Renal cortical epithelial cell (primary cell): Measurements from ENCODE around the gene OTOP2. TPM values are rescaled to one million over a fixed set of nuclear protein-coding genes. Genes with fewer than 3 reads are reported as not detected.
"Not testable (repeated sequence)": the region's sequence is repeated elsewhere in the genome, so short reads cannot be mapped to it uniquely, and the experiment has no call there.

Experiments
- DNase-seq: peaks from one replicate; pipeline ENCODE4 v3.0.0-alpha.2; 2011; ENCODE audit warnings: low read depth
- total RNA-seq: library from RNA; depleted of rRNA; stranded (reverse); fragments of >200 nt; gene quantifications from 2 replicates; pipeline ENCODE4 v1.2.3, GENCODE V29; 2014

Gene OTOP2
- total RNA-seq, 1 donor from 2014 or later = not detected

DNA sequence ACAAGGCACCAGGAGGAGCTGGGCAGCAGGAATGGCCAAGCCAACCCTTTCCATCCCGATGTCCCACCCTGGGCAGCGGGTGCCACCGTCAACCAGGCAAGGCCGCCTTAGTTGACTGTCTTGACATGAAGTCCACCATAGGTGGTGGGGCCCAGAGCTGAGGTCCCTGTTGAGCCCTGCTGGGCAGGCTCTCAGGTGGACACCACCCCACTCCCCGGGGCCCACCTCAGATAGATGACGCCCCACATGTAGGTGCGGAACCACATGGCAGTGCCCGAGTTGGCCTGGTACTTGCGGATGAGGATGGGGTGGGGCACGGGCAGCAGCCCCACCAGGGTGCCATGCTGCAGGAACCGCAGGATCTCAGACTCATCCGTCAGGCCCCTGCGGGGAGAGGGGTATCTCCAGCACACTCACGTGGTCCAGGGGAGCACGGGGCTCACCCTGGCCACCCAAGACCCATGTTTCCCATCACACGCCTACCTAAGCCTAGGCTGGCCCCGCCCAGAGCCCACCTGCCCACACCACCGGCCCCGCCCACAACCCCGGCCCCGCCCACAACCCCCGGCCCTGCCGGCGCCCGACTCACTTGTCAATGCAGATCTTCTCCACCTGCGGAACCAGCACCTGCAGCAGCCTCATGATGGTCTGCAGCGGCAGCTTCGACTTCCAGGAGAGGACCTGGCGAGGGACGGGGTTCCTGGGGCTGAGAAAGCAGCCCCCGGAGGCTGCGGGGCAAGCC, 27.8 kb downstream of the OTOP2 start:
- no peak for DNase-seq

GRCh38 chr17:74952431-74953133, 28.5 kb downstream of the OTOP2 start:
- DNase-seq = no peak

- DNase-seq = no peak
These were observed 29.1 kb downstream of the OTOP2 start for GRCh38 chr17:74953134-74953687.

DNA sequence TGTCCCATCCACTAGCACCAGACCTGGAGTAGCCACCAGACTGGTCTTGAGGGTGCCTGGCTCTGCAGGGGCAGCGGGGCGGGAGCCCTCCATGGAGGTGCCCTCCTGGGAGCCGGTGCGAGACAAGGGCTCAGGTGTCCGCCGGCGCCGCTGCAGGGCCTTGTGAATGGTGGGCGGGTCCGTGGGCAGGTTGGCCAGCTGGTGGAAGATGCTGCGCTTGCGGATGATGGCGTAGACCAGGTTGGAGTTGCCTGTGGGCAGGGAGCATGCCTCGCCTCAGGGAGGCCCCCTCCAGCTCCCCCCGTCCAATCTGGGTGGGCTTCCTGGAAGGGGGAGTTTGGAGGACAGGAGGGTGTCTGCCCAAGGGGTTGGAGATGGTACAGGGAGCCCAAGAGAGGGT, 30.0 kb downstream of the OTOP2 start:
- no peak for DNase-seq

GRCh38 chr17:74954665-74955421, 30.8 kb downstream of the OTOP2 start:
- DNase-seq = no peak

DNA sequence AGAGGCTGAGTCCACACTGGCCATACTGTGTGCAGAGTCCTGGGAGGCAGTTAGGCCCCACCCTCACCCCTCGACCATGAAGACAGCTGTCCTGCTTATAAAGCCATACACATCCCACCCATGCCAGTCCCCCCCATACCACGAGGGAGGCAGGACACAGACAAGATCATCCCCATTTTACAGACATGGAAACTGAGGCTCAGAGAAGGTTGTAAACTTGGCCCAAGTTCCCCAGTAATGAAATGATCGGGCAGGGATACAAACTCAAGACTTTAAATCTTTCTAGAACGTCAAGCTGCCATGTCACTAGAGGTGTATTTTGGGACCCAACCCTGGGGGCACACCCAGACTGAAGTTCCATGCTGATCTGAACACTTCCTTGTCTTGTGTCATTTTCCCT, 32.0 kb downstream of the OTOP2 start:
- DNase-seq = no peak

DNA sequence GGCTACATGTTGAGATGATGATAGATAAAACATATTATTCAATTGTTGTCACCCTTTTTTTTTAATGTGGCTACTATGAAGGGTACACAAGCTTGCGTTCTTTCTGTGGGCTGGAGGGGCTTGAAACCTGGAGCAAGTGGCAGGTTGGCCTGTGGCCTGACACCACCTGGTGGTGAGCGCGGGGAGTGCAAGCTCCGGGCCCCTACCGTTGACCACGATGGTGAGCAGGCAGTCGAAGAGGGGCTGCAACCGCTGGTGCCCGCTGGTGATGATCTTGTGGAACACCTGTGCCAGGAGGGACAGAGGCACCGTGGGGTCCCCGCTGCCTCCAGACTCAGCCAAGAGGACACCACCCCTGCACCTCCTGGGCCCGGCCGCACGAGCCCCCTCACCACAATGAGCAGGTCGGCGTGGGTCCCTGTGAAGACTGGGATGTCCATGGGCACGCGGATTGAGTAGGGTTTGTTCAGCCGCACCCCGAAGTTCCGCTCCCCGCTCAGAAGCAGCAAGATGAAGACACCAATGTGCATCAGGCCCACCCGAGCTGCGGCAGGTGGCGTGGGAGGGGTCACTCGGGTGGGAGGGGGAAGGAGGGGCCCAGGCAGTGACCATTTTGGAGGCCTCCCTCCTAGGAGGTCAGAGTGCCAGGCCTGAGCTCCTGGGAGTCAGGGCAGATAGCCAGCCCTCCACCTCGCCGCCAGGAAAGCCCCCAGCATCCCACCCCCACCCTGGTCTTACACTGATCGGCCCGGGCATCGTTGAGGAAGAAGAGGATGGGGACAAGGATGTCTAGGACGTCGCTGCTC, 34.1 kb downstream of the OTOP2 start:
- peak; percentile 8 for DNase-seq

DNA sequence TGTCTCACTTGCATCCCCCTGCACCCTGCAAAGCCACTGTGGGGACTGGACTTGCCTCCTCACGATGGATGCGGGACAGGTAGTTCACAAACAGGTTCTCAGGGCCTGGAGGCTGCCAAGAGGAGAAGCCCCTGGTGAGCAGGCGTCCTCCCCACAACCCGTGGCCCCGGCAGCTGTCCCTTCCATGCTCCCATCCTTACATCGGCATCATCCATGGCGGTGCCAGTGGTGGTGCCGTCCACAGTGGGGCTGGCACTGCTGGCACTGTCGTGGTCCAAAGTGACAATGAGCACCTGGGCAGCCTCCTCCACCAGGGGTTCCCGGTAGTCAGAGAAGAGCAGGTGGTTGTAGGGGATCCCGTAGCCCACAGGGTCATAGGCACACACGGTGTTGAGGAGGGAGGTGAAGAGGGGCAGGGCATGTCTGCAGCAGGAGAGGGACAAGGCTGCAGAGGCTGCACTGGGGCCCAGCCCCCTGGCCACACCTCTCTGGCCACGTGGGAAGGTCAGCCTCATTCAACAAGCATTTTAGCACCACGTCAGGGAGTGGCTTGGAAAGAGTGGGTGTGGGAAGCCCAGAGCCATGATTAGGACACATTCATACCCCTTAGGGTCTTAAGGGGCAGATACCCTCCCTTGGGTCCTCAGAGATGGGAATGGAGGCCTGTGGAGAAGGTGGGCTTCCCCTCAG, 35.9 kb downstream of the OTOP2 start:
- DNase-seq = peak; percentile 8

DNA sequence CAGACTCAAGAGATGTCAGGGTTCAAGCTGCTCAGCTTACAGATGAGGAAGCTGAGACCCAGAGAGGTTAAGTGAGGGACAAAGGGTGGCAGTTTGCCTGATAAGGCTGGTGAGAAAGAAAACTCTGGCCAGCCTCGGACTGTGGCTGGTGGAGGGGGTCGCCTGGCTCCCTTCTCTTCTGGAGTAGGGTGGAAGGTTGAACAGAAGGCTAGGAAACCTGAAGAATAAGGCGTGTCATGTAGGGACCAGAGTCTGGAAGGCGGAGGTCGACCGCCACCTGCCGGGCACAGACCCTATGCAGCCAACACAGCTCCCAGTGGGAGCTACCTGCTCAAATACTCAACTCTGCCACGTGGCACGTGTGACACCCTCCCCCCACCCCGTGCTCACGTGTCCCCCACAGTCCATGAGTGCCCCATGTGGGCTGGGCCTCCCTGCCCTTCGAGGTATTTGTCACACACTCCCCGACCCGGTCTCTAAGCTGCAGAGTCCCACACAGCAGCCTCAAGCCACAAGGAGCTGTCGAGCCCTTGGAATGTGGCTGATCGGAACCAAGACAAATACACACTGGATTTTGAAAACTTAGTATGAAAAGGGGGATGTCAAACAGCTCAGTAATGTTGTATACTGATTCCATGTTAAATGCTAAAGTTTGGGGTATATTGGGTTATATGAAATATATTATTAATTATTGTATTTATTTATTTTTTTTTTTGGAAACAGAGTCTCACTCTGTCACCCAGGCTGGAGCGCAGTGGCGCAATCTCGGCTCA, 36.7 kb downstream of the OTOP2 start:
- DNase-seq = peak; percentile 36

GRCh38 chr17:74961657-74962350, 37.7 kb downstream of the OTOP2 start:
- peak; percentile 72 for DNase-seq

GRCh38 chr17:74962622-74963394, 38.7 kb downstream of the OTOP2 start:
- no peak for DNase-seq

DNA sequence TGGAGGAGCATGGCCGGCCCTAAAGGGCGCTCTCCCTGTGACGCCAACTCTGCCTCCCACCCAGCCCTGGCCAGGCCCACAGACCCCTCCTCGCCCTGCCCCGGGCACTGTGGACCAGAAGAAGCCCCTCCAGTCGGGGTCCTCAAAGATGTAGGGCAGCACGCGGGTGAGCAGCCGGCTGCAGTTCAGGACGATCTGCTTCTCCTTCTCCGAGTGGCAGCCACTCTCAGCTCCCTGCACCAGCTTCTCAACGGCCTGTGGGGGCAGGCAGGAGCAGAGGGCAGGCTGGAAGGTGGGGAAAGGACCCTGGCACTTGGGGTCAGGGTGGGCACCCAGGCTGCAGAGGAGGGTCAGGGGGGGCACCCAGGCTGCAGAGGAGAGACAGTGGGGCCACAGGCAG, 39.6 kb downstream of the OTOP2 start:
- DNase-seq = no peak

GRCh38 chr17:74964246-74964761, 40.2 kb downstream of the OTOP2 start:
- DNase-seq = no peak

GRCh38 chr17:74964988-74965622, 41.0 kb downstream of the OTOP2 start:
- DNase-seq = no peak

- no peak for DNase-seq
These were observed 44.3 kb downstream of the OTOP2 start for GRCh38 chr17:74968361-74968780.

GRCh38 chr17:74969501-74969900, 45.4 kb downstream of the OTOP2 start:
- not testable (repeated sequence) for DNase-seq

- no peak for DNase-seq
These were observed 46.3 kb downstream of the OTOP2 start for GRCh38 chr17:74970395-74970794.
